Right renal cortex interstitium (tissue), 3 donors: ENCODE measurements around the gene SZT2. TPM values are rescaled to one million over a fixed set of nuclear protein-coding genes. Genes with fewer than 3 reads are reported as not detected.
"Not testable (repeated sequence)": the region's sequence is repeated elsewhere in the genome, so short reads cannot be mapped to it uniquely, and the experiment has no call there.

ENCODE experiments used
- DNase-seq, 3 donors: peaks; one replicate each; pipeline ENCODE4 v3.0.0-alpha.2; 2013; ENCODE audit warnings: low read depth in 3 of 3, low spot score in 2 of 3
- polyA plus RNA-seq, 3 donors: library from polyadenylated mRNA; unstranded; fragments of 120-200 nt; gene quantifications; one replicate each; pipeline ENCODE4 v1.2.1, GENCODE V29; 2013; ENCODE audit not compliant: insufficient read length in 3 of 3

The SZT2 gene
- polyA plus RNA-seq, 3 donors: 15.9 to 17.9 (median 16.7) TPM

DNA sequence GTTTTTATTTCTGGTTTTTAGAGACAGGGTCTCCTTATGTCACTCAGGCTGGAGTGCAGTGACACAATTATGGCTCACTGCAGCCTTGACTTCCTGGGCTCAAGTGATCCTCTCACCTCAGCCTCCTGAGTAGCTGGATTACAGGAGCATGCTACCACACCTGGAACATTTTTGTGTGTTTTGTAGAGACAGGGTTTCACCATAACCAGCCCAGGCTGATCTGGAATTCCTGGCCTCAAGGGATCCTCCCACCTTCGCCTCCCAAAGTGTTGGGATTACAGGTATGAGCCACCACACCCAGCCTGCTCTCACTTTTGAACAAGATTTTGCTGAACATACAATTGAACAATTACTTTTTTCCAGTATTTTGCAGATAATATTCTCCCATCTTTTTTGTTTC lies 88.0 kb downstream of the SZT2 start:
- no peak for DNase-seq

GRCh38 chr1:43479414-43479813 lies 89.7 kb downstream of the SZT2 start:
- no peak for DNase-seq

- DNase-seq: peak; percentile 5 to 21 (median 20)
These were observed 91.8 kb downstream of the SZT2 start for GRCh38 chr1:43481491-43481890.

GRCh38 chr1:43482215-43482614 lies 92.5 kb downstream of the SZT2 start:
- DNase-seq: no peak

DNA sequence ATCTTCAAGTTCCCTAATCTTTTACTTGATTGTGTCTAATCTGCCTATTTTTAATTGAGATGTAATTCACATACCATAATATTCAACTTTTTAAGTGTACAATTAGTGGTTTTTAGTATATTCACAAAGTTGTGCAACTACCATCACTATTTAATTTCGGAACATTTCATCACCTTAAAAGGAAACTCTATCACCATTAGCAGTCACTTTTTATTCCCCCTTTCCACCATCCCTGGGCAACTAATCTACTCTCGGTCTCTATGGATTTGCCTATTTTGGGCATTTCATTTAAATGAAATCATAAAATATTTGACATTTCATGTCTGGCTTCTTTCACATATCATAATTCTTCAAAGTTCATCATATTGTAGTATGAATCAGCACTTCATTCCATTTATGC lies 94.7 kb downstream of the SZT2 start:
- no peak for DNase-seq

DNA sequence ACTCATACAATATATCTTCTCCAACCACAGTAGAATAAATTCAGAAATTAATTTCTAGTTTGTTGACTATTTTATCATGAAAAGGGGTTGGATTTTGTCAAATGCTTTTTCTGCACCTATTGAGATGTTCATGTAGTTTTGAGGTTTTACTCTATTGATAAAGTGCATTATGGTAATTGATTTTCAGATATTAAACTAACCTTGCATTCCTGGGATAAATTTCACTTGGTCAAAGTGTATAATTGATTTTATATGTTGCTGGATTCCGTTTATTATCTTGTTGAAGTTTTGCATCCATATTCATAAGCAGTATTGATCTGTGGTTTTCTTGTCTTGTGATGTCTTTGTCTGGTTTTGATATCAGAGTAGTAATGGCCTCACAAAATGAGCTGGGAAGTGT lies 98.5 kb downstream of the SZT2 start:
- no peak for DNase-seq

- DNase-seq: no peak
These were observed 101.4 kb downstream of the SZT2 start for GRCh38 chr1:43491061-43491460.

DNA sequence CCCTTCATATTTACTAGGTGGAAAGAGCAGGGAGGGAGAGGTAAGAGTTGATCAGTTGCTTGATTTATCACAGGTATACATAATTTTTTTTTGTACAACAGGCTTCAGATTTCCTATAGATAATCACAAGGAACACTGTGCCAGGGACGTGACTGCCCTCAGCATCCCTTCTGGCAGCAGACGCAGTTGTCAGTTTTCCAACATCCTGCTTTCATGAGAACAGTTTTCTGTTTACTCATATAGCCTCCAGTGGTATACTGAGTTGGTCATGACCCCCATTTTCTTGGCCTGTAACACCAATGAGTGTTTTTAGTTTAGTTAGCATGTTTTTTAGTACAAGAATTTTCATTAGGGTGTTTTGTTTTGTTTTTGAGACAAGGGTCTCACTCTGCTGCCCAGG lies 103.1 kb downstream of the SZT2 start:
- no peak for DNase-seq

- no peak for DNase-seq
These were observed 104.2 kb downstream of the SZT2 start for GRCh38 chr1:43493661-43494450.

DNA sequence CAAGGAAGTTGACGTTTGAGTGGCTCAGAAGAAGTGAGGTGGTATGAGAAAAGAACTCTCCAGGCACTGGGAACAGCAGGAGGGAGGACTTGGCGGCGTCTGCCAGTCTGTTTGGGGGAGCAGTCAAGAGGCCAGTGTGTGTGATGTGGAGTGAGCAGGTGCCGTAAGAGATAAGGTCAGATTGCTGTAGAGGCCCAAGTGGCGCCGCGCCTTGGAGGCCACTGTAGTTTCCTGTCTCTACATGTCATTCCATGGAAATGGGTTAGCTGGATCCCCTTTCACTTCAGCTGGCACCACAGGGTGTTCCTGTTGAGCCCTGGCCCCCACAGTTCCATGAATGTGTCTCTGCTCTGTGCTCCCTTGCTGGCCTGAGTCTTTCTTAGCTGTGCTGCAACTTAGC lies 105.5 kb downstream of the SZT2 start:
- DNase-seq: no peak

GRCh38 chr1:43499898-43500297 lies 110.2 kb downstream of the SZT2 start:
- no peak for DNase-seq

- DNase-seq: not testable (repeated sequence)
These were observed 112.1 kb downstream of the SZT2 start for GRCh38 chr1:43501806-43502205.

DNA sequence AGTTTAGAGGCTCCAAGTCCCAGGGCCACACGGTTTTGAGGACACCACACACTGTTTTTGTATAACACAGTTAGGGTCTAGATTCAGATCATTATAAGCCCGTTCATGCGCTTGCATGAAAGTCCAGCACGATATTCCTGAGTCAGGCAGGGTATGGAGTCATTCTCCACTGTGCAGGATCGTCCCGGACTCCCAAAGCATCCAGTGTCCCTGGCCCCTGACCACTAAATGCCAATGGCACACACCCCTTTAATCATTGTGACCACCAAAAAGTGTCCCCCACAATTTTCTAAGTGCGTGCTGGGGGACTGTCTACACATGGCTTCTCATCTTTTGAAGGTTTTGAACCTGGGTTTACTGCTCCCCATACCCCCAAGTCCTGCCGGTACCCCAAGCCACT lies 113.8 kb downstream of the SZT2 start:
- DNase-seq: no peak

Other genes starting within 250 kb of the SZT2 start
- 10 to 100 TPM; 74.4 to 81.7 (median 77.5) TPM for gene EBNA1BP2, start 217.6 kb upstream of the SZT2 start, polyA plus RNA-seq
- 1 to 10 TPM; 2.7 to 3.6 (median 3.1) TPM for gene CFAP57, start 217.6 kb upstream of the SZT2 start, polyA plus RNA-seq
- 10 to 100 TPM; 13.6 to 15.9 (median 13.7) TPM for gene TMEM125, start 119.9 kb upstream of the SZT2 start, polyA plus RNA-seq
- gene C1orf210, start 104.3 kb upstream of the SZT2 start, polyA plus RNA-seq: 10 to 100 TPM; 25.6 to 27.8 (median 26.5) TPM
- 10 to 100 TPM; 42.6 to 51.4 (median 44.6) TPM for gene TIE1, start 88.9 kb upstream of the SZT2 start, polyA plus RNA-seq
- under 1 TPM; 0.50 to 0.87 (median 0.55) TPM for gene MPL, start 52.1 kb upstream of the SZT2 start, polyA plus RNA-seq
- 10 to 100 TPM; 37.6 to 40.6 (median 38.2) TPM for gene CDC20, start 30.9 kb upstream of the SZT2 start, polyA plus RNA-seq
- 10 to 100 TPM; 78.1 to 90.0 (median 89.8) TPM for gene ELOVL1, start 21.9 kb upstream of the SZT2 start, polyA plus RNA-seq
- gene MED8, start 99 bp upstream of the SZT2 start, polyA plus RNA-seq: 10 to 100 TPM; 40.0 to 41.5 (median 40.0) TPM
- 10 to 100 TPM; 32.8 to 35.4 (median 33.4) TPM for gene HYI, start 64.0 kb downstream of the SZT2 start, polyA plus RNA-seq
- 100 to 1,000 TPM; 219 to 247 (median 227) TPM for gene PTPRF, start 141.0 kb downstream of the SZT2 start, polyA plus RNA-seq